ENCODE measurements around the gene HEMK1.

The HEMK1 gene

GRCh38 chr3:50637011-50637410 lies 67.7 kb downstream of the HEMK1 start:
- DNase-seq (ENCODE audit: low spot score): peak; percentile 81

DNA sequence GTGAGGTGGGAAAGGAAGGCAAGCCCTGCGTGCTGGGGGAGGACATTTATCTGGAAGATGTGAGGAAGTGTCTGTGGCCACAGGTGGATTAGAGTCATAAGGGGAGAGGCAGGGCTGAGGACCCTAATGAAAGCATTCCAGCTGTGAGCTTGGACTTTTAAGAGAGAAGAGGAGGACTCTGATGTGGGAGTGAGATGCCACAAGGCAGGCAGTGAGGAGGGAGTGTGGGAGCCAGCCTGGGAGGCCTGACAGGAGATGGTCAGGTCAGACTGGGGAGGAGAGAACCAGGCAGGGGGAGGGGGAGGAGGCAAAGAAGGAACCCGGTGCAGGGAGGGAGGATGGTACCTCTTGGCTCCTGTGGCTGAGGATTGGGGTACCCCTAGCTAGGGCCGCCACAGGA lies 68.6 kb downstream of the HEMK1 start:
- DNase-seq (ENCODE audit: low spot score): no peak

- no peak for DNase-seq (ENCODE audit: low spot score)
Observed at GRCh38 chr3:50639055-50639494, 69.8 kb downstream of the HEMK1 start.

DNA sequence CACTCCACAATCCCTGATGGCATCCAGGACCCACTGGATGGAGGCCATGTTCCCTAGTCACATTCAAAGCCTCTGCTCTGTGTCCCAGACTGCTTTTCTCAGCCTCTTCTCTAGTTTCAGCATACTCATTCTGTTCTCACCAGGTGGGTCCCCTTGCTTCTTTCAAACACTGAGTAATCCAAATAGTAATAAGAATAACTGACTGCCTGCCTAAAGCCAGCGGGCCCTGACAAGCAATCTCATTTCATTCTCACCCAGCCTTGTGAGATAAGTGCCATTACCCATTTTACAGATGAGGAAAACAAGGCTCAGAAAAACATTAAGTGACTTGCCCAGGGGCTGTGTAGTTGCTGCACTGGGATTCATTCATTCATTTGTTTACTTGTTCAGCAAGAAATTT lies 73.1 kb downstream of the HEMK1 start:
- no peak for DNase-seq (ENCODE audit: low spot score)

DNA sequence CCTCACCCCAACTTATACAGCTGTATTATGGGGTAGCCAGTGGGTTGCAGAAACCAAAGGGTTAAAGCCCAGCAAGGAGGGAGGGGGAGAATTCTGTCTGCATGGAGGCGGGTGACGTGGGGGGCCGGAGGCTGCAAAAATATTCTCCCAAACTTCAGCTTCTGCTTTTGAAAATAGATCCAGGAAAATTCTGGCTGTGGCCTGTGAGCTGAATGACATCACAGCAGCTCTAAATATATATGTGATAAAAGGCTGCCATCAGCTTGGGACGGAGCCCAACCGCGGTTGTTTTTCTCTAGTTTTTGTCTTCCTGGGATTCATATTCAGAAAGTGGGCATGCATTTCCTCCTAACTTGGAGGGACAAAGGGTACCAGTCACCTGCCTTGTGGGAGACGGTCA lies 75.2 kb downstream of the HEMK1 start:
- no peak for DNase-seq (ENCODE audit: low spot score)

- no peak for DNase-seq (ENCODE audit: low spot score)
Observed at GRCh38 chr3:50645378-50645777, 76.1 kb downstream of the HEMK1 start.

Measured in iPS-NIHi11 (cell line).